ENCODE measurements around the gene GABBR1. TPM values are rescaled to one million over a fixed set of nuclear protein-coding genes. Genes with fewer than 3 reads are reported as not detected.
A peak's percentile ranks its signal among the peaks of the same experiment; 100 is the strongest.

The GABBR1 gene
- total and polyA plus RNA-seq, 12 donors: 10.2 to 41.3 (median 18.2) TPM

DNA sequence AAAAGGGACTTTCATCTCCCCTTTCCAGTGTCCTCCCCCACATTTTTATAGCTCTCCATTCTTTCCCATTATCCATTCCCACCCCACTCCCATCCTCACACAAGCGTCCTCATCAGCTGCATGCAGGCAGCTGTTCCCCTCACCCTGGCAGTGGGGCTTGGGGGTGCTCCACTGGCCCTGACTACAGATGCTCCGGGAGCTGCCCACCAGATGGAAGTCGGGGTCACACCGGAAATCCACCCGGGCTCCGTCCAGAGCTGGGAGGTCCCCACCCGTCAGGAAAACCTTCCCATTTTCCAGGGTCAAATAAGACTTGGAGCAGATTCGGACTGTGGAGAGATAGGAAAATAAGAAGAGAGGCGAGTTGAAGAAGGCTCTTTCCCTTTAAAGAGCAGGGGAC lies 2.7 kb downstream of the GABBR1 start:
- intact Hi-C loops (cut with DNase I): no loop called here
- ATAC-seq (no peak), DNase-seq (no peak)
- peaks cover 0 to 20% (median 0%) of the 10 kb centered on the region in 7 donors for H3K27me3 ChIP-seq
- no peak overlapping the region for H3K4me3 ChIP-seq
- no peak overlapping the region for H3K27ac ChIP-seq
- TF ChIP-seq, protein P1, sequence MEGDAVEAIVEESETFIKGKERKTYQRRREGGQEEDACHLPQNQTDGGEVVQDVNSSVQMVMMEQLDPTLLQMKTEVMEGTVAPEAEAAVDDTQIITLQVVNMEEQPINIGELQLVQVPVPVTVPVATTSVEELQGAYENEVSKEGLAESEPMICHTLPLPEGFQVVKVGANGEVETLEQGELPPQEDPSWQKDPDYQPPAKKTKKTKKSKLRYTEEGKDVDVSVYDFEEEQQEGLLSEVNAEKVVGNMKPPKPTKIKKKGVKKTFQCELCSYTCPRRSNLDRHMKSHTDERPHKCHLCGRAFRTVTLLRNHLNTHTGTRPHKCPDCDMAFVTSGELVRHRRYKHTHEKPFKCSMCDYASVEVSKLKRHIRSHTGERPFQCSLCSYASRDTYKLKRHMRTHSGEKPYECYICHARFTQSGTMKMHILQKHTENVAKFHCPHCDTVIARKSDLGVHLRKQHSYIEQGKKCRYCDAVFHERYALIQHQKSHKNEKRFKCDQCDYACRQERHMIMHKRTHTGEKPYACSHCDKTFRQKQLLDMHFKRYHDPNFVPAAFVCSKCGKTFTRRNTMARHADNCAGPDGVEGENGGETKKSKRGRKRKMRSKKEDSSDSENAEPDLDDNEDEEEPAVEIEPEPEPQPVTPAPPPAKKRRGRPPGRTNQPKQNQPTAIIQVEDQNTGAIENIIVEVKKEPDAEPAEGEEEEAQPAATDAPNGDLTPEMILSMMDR (IDR thresholded peaks at IDR 0.05): no peak
- H3K4me1 ChIP-seq: peaks cover 4 to 54% (median 39%) of the 10 kb centered on the region in 9 donors
- peaks cover 0 to 4% (median 0%) of the 10 kb centered on the region in 9 donors for H3K36me3 ChIP-seq
- WGBS, 2 donors: 81 to 85% methylated on average over 9 of the region's 9 CpGs
- H3K9me3 ChIP-seq: no peaks in the 10 kb centered on the region

GRCh38 chr6:29629571-29629970 lies 3.4 kb downstream of the GABBR1 start:
- 89 to 91% methylated on average over 2 of the region's 2 CpGs for WGBS, 2 donors
- DNase-seq: no peak
- H3K27ac ChIP-seq: no peak overlapping the region
- peaks cover 4 to 54% (median 39%) of the 10 kb centered on the region in 9 donors for H3K4me1 ChIP-seq
- TF ChIP-seq, protein P1 (IDR thresholded peaks at IDR 0.05): no peak
- H3K27me3 ChIP-seq: peaks cover 0 to 20% (median 0%) of the 10 kb centered on the region in 7 donors
- H3K9me3 ChIP-seq: no peaks in the 10 kb centered on the region
- H3K36me3 ChIP-seq: peaks cover 0 to 4% (median 0%) of the 10 kb centered on the region in 9 donors
- no peak overlapping the region for H3K4me3 ChIP-seq
- intact Hi-C loops (cut with DNase I): no loop called here
- ATAC-seq: no peak

GRCh38 chr6:29628419-29629281 lies 4.3 kb downstream of the GABBR1 start:
- H3K27ac ChIP-seq: peak overlapping the region in 9 of 10 donors; percentile 48 to 80 (median 69)
- DNase-seq (peak; percentile 77 to 79), ATAC-seq (peak; percentile 41 to 83 (median 61))
- no peaks in the 10 kb centered on the region for H3K9me3 ChIP-seq
- H3K4me1 ChIP-seq: peaks cover 4 to 53% (median 39%) of the 10 kb centered on the region in 9 donors
- 8 to 10% methylated on average over 32 of the region's 32 CpGs for WGBS, 2 donors
- H3K27me3 ChIP-seq: peaks cover 0 to 20% (median 0%) of the 10 kb centered on the region in 7 donors
- intact Hi-C loops (cut with DNase I): no loop called here
- TF ChIP-seq, protein P1 (IDR thresholded peaks at IDR 0.05): peak; percentile 32 to 86 (median 65)
- peak overlapping the region; percentile 44 to 67 (median 58) for H3K4me3 ChIP-seq
- H3K36me3 ChIP-seq: peaks cover 0 to 13% (median 0%) of the 10 kb centered on the region in 9 donors

DNA sequence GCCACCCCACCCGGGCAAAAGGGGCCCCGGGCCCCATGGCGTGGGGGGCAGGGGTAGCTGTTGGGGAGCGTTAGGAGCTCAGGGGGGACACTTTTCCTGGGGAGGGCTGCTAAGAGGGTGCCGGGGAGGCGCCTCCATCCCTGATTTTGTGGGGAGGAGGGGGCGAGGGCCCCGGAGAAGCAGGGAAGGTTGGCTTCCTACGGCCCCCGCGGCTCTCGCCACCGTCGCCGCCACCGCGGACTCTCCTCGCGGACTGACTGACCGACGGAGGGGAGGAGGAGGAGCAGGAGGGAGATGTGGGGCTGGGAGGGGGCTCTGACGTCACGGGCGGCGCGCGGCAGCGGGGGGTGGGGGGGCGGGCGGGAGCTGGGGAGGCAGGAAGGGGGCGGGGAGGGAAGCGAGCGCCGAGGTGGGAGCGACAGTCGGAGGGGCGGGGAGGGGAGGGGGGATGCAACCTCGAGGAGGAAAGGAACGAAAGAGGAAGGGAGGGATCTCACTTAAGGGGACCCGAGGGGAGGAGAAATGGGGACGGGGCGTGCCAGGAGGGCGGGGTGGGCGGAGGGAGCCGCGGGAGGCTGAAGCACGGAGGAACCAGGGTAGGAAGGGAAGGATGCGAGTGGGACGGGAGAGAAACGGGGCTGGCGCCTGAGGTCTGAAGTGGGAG lies 5.1 kb downstream of the GABBR1 start:
- TF ChIP-seq, protein P1 (IDR thresholded peaks at IDR 0.05): no peak
- ATAC-seq (peak; percentile 38 to 77 (median 58)), DNase-seq (peak; percentile 80)
- H3K27me3 ChIP-seq: peaks cover 0 to 20% (median 0%) of the 10 kb centered on the region in 7 donors
- H3K36me3 ChIP-seq: peaks cover 0 to 20% (median 0%) of the 10 kb centered on the region in 9 donors
- H3K27ac ChIP-seq: peak overlapping the region in 9 of 10 donors; percentile 58 to 84 (median 72)
- no peaks in the 10 kb centered on the region for H3K9me3 ChIP-seq
- intact Hi-C loops (cut with DNase I): no loop called here
- H3K4me1 ChIP-seq: peaks cover 4 to 49% (median 34%) of the 10 kb centered on the region in 9 donors
- peak overlapping the region; percentile 44 to 67 (median 58) for H3K4me3 ChIP-seq
- 1% methylated on average over 37 to 51 of the region's 51 CpGs for WGBS, 2 donors
